GM10266 (cell line): Measurements from ENCODE around the gene PRSS33.

ENCODE experiments used
- DNase-seq: peaks from one replicate; pipeline ENCODE4 v3.0.0; 2012; ENCODE audit errors: extremely low spot score
- TF ChIP-seq, protein P1 (sequence below): IDR thresholded peaks from 2 replicates; pipeline ENCODE4 v1.5.1; 2012; ENCODE audit warnings: mild to moderate bottlenecking, low read depth; ENCODE audit not compliant: control insufficient read depth, insufficient read depth; ENCODE audit errors: missing control alignments

PRSS33 gene

DNA sequence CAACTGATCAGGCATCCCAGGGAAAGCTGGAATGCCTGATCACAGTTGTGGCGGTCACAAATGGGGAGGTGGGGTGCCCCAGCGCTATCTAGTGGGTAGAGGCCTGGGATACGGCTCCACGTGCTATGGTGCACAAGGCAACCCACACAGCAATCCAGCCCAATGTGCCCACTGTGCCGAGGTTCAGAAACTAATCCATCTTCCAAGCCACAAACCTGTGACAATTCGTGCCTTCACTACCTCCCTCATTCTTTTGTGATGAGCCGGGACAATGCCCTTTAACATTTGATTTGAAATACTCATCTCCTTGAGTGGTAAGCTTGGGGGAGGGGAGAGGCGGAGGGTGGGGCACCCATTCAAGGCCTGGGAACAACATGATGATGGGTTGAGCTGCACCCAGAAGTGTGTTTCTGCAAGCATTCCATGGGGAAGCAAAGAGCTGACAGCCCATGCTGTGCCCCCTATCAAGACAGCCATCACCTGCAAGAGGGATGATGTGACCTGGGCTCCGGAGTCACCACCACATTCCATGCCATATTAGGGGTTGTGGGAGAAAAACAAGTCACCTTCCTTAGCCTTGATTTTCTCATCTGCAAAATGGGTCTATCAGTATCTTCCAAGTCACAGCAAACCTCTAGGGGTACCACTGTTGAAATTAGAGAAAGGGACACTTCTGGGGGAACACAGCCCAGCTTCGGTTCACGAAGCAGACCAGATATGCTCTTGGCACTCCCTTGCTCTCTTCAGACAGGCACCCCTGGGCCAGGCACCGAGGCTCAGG is 14.0 kb downstream of the PRSS33 start:
- DNase-seq, result no peak

DNA sequence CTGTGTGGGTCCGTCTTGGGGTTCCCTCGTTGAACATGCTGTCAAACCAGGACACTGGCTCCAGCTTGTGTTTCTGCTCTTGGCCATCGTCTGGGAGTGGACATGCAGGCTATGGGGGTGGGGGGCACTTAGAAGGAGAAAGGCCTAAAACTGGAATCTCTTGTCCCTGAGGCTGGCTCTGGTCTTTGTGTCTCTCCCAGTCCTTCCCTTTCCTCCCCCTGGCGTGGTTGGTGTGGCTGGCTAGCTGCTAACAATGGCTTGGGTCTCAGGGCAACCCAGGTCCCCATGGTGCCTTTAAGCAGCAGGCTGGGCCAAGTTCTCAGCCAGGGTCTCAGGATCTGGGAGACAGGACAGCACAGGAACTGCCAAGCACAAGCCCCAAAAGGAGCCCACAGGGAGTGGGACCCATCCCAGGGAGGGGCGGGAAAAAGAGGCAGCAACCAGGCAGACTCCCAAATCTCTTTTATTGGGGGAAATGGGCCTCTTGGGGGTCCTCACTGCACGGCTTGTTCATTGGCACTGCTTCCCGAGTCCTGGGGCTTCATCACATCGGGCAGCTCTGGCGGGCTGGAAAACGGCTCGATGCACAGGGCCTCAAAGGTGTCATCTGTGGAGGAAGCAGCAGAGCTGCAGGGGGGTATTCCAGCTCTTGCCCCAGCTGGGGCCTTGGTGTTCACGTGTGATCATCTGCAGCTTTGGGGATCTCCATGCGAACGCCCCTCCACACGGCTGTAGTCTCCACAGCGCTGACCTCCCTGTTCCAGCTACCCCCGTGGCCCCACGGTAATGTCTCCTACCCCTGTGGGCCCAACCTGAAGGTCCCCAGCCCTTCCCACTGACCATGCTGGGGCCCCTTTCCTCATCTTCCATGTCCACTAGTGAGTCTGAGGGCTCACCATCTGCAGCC is 15.6 kb downstream of the PRSS33 start:
- DNase-seq, result no peak
- TF ChIP-seq, protein P1, sequence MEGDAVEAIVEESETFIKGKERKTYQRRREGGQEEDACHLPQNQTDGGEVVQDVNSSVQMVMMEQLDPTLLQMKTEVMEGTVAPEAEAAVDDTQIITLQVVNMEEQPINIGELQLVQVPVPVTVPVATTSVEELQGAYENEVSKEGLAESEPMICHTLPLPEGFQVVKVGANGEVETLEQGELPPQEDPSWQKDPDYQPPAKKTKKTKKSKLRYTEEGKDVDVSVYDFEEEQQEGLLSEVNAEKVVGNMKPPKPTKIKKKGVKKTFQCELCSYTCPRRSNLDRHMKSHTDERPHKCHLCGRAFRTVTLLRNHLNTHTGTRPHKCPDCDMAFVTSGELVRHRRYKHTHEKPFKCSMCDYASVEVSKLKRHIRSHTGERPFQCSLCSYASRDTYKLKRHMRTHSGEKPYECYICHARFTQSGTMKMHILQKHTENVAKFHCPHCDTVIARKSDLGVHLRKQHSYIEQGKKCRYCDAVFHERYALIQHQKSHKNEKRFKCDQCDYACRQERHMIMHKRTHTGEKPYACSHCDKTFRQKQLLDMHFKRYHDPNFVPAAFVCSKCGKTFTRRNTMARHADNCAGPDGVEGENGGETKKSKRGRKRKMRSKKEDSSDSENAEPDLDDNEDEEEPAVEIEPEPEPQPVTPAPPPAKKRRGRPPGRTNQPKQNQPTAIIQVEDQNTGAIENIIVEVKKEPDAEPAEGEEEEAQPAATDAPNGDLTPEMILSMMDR, result no peak

More for the DNA sequence above, 14.0 kb downstream of the PRSS33 start:
- TF ChIP-seq, protein P1, result no peak

DNA sequence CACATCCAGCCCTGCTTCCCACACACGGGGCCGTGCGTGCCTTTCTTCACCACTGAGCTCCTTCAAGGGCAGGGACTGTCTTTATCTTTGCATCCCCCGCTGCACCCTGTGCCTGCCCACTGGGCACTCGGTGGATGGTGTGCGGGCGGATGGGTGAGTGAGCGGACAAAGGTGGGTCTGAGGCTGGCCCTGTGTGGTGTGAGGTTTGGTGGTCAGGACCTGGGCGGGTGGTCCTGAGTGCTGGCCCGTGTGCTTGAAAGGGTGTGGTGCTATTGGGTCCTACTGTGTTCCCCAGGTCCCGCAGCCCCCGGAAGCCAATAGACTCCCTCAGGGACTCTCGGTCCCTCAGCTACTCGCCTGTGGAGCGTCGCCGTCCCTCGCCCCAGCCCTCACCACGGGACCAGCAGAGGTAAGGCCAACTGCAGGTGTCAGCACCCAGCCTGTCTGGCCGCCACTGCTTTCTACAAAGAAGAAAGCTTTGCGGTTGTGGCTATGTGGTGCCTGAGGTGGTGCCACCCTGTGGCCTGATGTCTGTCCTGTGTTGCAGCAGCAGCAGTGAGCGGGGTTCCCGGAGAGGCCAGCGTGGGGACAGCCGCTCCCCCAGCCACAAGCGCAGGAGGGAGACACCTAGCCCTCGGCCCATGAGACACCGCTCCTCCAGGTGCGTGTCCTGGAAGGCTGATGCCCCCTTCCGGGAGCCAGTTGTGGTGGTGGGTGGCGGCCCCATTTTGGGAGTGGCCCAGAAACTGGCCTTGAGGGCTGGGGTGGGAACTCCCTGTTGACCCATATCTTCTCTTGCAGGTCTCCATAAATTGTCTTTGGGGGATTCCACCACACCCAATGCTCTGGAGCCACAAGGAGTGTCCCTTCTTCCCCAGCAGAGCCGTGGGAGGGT is 17.1 kb downstream of the PRSS33 start:
- TF ChIP-seq, protein P1, result peak; percentile 16

DNA sequence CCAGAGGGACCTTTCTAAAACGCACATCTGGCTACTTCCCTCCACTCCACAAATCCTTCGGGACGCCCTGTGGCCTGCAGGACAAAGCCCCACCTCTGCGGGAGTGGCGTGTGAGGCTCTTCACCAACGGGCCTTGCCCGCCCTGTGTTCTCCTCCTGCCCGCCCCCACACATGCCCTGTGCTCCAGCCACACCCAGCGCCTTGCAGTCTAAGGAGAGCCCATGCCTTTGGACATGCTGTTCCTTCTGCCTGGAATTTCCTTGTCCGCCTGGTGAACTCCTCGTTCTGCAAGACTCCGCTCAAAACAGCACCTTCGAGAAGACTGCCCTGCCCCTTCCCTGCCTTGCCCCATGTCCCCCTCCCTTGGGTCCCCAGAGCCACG is 17.7 kb downstream of the PRSS33 start:
- no peak for DNase-seq
- TF ChIP-seq, protein P1, result no peak

More for the DNA sequence above, 17.1 kb downstream of the PRSS33 start:
- DNase-seq, result no peak

DNA sequence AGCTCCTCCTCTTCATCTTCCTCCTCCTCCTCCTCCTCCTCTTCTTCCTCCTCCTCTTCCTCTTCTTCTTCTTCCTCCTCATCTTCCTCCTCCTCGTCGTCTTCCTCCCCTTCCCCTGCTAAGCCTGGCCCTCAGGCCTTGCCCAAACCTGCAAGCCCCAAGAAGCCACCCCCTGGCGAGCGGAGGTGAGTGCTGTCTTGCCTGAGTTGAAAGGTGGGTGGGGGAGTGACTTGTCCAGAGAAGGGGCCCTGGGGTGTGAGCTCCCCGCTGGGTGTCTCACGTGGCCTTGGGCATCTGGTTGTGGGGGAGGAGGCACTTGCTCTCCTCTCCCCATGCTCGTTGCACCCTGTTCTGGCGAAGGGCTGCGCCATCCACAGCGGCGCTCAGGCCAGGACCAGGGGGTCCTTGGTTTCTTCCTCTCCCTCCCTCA is 18.2 kb downstream of the PRSS33 start:
- DNase-seq, result no peak
- TF ChIP-seq, protein P1, result no peak

DNA sequence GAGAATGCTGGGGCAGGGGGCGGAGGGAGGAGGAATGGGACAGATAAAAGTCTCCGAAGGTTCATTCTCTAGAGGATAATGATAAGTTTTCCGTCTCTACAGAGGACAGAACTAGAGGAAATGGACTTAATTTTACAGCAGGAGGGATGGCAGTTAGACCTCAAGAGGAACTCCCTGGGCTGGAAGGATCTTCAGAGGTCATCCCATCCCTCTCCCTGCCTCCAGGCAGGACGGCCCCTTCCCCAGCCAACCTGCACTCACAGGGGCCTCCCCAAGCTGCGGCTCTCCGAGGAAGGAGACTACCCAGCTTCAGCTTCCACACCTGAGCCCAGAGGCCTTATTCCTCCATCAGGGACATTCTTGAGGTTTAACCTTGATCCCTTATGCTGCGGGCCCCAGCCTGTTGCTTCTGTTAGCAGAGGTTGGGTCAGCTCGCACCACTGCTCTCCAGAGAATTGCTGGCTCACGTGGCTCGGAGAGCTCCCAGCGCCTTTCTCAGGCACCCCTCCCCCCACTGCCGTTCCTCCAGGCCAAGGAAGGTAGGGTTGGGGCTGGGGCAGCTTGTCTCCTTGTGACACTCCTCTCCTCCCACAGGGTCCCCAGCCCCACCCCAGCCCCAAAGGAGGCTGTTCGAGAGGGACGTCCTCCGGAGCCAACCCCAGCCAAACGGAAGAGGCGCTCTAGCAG is 18.8 kb downstream of the PRSS33 start:
- TF ChIP-seq, protein P1, result no peak
- DNase-seq, result no peak
